ENCODE data around the gene COL16A1.

Gene COL16A1

DNA sequence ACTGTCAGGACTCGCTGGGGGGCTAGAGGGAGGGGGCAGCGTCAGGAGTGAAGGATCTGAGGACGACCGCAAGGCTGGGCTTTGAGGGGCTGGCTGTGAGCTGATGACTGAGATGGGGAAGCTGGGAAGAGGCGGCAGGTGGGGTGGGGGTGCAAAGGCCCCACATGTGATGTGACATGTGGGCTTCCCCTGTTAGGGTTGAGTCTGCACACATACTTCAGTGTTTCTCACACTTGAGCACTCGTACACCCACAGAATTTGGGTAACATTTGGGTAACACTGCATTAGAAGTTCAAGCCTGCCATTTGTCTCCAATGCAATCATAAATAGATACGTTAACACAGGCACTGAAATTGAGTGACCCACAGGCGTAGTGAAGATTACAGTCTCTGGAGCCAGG, 16.2 kb downstream of the COL16A1 start:
- DNase-seq (ENCODE audit: low read depth): no peak
- TF ChIP-seq, protein P1, sequence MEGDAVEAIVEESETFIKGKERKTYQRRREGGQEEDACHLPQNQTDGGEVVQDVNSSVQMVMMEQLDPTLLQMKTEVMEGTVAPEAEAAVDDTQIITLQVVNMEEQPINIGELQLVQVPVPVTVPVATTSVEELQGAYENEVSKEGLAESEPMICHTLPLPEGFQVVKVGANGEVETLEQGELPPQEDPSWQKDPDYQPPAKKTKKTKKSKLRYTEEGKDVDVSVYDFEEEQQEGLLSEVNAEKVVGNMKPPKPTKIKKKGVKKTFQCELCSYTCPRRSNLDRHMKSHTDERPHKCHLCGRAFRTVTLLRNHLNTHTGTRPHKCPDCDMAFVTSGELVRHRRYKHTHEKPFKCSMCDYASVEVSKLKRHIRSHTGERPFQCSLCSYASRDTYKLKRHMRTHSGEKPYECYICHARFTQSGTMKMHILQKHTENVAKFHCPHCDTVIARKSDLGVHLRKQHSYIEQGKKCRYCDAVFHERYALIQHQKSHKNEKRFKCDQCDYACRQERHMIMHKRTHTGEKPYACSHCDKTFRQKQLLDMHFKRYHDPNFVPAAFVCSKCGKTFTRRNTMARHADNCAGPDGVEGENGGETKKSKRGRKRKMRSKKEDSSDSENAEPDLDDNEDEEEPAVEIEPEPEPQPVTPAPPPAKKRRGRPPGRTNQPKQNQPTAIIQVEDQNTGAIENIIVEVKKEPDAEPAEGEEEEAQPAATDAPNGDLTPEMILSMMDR (IDR thresholded peaks at IDR 0.05; ENCODE audit: low read depth, low read length, missing control alignments): no peak

DNA sequence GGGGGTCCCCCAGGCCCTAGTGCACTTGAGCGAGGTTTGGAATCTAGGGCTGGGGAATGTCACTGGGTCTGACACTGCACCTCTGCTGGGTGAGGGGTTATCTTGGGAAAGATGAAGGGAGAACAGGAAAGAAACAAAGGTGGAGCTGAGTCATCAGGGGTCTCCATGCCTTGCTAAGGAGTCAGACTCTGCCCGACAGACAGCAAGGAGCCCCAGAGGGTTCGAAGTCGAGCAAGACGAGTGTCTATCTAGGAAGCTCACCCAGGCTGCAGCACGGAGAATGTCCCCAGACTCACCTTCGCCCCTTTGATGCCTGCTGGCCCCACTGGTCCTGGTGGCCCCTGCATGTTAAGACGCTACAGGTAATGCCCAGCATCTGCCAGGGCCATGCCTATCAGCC, 18.0 kb downstream of the COL16A1 start:
- no peak overlapping the region for H3K4me3 ChIP-seq (ENCODE audit: low read depth, low read length)
- TF ChIP-seq, protein P1 (IDR thresholded peaks at IDR 0.05; ENCODE audit: low read depth, low read length, missing control alignments): no peak
- no peak for DNase-seq (ENCODE audit: low read depth)

More for the DNA sequence above, 16.2 kb downstream of the COL16A1 start:
- no peak overlapping the region for H3K4me3 ChIP-seq (ENCODE audit: low read depth, low read length)

- DNase-seq (ENCODE audit: low read depth): no peak
- TF ChIP-seq, protein P1 (IDR thresholded peaks at IDR 0.05; ENCODE audit: low read depth, low read length, missing control alignments): peak; percentile 59
Measured at GRCh38 chr1:31683997-31684396, 19.8 kb downstream of the COL16A1 start.

DNA sequence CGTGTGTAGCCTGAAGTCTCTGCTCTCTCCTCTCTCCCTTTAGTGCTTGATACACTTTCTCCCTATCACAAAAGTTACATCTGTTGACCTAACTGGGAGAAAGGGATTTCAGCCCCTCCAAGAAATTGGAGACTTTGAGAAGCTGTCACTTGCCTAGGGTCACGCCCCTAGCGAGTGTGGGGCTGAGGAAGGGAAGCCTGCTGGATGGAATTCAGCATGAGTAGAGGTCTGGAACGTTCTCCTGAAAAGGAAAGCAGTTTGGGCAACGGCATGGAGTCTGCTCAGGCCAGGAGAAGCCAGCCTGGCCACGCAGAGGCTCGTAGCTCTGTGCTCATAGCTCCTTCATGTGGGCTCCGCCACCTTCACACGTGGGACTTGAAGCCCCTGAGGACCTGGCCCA, 22.4 kb downstream of the COL16A1 start:
- H3K4me3 ChIP-seq (ENCODE audit: low read depth, low read length): no peak overlapping the region
- no peak for DNase-seq (ENCODE audit: low read depth)
- TF ChIP-seq, protein P1 (IDR thresholded peaks at IDR 0.05; ENCODE audit: low read depth, low read length, missing control alignments): no peak

More at GRCh38 chr1:31683997-31684396, 19.8 kb downstream of the COL16A1 start:
- H3K4me3 ChIP-seq (ENCODE audit: low read depth, low read length): no peak overlapping the region

DNA sequence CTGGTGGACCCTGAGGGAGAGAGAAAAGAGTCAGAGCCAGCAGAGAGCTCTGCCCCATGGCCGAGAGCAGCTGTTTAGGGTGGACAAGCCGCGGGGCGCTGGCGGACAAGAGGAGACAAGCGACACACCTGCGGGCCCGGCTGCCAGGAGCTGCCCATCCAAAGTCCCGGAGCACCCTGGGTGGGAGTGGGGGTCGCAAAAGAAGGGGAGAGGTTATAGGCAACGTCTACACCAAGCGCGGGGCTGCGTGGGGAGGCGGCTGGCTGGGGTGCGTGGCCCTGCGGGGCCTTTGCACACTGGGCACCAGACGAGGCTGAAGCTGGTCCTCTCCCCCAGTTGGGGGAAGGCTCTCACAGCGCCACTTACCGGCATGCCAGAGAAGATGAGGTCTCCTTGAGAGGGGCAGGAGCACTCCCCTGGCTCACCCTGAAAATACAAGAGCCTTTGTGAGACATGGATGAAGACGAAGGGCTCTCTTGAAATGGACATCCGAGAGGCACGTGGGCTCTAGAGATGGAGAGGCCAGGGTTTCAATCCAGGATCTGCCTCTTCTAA, 24.1 kb downstream of the COL16A1 start:
- no peak overlapping the region for H3K4me3 ChIP-seq (ENCODE audit: low read depth, low read length)
- DNase-seq (ENCODE audit: low read depth): no peak
- TF ChIP-seq, protein P1 (IDR thresholded peaks at IDR 0.05; ENCODE audit: low read depth, low read length, missing control alignments): no peak

DNA sequence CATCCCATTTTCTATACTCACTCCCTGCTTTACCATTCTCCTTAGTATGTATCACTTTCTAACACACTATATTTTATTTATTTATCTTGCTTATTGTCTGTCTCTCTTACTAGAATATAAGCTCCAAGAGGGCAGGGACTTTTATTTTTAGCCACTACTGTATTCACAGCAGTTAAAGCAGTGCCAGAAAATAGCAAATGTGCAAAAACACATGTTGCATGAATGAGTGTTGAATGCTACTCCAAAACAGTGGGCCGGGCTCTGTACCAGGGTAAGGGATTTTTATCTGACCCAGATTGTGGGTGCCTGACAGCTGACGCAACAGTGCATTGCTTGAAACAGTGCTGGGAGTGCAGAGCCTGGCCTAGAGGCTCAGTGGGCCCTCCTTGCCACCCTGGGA, 24.7 kb downstream of the COL16A1 start:
- H3K4me3 ChIP-seq (ENCODE audit: low read depth, low read length): no peak overlapping the region
- DNase-seq (ENCODE audit: low read depth): no peak
- TF ChIP-seq, protein P1 (IDR thresholded peaks at IDR 0.05; ENCODE audit: low read depth, low read length, missing control alignments): no peak

DNA sequence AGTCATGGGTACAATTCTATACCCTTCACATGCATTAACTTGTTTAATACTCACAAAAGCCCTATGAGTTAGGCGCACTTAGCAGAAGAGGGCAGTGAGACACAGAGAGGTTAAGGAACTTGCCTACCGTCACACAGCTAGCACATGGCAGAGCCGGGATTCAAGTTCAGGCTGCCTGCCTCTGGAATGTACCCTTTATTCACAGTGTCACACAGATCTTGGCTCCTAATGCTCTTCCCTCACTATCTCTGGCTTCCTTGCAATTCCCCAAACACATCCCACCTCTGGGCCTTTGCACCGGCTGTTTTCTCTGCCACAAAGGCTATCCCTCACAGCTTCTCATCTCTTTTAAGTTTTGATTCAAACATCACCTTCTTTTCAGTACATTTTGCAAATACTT, 25.1 kb downstream of the COL16A1 start:
- TF ChIP-seq, protein P1 (IDR thresholded peaks at IDR 0.05; ENCODE audit: low read depth, low read length, missing control alignments): no peak
- H3K4me3 ChIP-seq (ENCODE audit: low read depth, low read length): no peak overlapping the region
- DNase-seq (ENCODE audit: low read depth): no peak
